Measurements from ENCODE around the gene XPNPEP3. TPM values are rescaled to one million over a fixed set of nuclear protein-coding genes. Genes with fewer than 3 reads are reported as not detected.

Gene XPNPEP3
- polyA plus RNA-seq, 5 donors, result 12.3 to 23.2 (median 17.5) TPM

- peak; percentile 44 to 60 for DNase-seq
These were observed 65.7 kb downstream of the XPNPEP3 start for GRCh38 chr22:40922484-40923303.

GRCh38 chr22:40928657-40929056, 71.7 kb downstream of the XPNPEP3 start:
- no peak for DNase-seq

GRCh38 chr22:40932396-40932795, 75.4 kb downstream of the XPNPEP3 start:
- no peak for DNase-seq

- no peak for DNase-seq
These were observed 82.3 kb downstream of the XPNPEP3 start for GRCh38 chr22:40939202-40939601.

- DNase-seq, result peak; percentile 99
These were observed 94.2 kb downstream of the XPNPEP3 start, which contains the start of gene RBX1 for GRCh38 chr22:40950962-40951794. Gene RBX1 (plus strand): TSS chr22:40951378. CDS start chr22:40951399, 21 bp downstream.

- DNase-seq, result no peak
These were observed 95.1 kb downstream of the XPNPEP3 start for GRCh38 chr22:40951795-40952605.

- DNase-seq, result no peak
These were observed 96.5 kb downstream of the XPNPEP3 start for GRCh38 chr22:40953471-40953870.

- DNase-seq, result no peak
These were observed 97.2 kb downstream of the XPNPEP3 start for GRCh38 chr22:40954113-40954512.

- DNase-seq, result no peak
These were observed 98.6 kb downstream of the XPNPEP3 start for GRCh38 chr22:40955571-40955970.

GRCh38 chr22:40957601-40958000, 100.7 kb downstream of the XPNPEP3 start:
- DNase-seq, result no peak

- no peak for DNase-seq
These were observed 101.4 kb downstream of the XPNPEP3 start for GRCh38 chr22:40958299-40958698.

GRCh38 chr22:40960145-40960544, 103.2 kb downstream of the XPNPEP3 start:
- DNase-seq, result no peak

GRCh38 chr22:40965936-40966725, 109.2 kb downstream of the XPNPEP3 start:
- no peak for DNase-seq

GRCh38 chr22:40966726-40967085, 109.8 kb downstream of the XPNPEP3 start:
- no peak for DNase-seq

GRCh38 chr22:40967111-40967760, 110.3 kb downstream of the XPNPEP3 start:
- DNase-seq, result no peak

GRCh38 chr22:40972587-40972986, 115.6 kb downstream of the XPNPEP3 start:
- no peak for DNase-seq

GRCh38 chr22:40973144-40973543, 116.2 kb downstream of the XPNPEP3 start:
- no peak for DNase-seq

GRCh38 chr22:40975366-40975765, 118.4 kb downstream of the XPNPEP3 start:
- DNase-seq, result no peak

GRCh38 chr22:40976866-40977700, 120.1 kb downstream of the XPNPEP3 start:
- no peak for DNase-seq

- no peak for DNase-seq
These were observed 122.2 kb downstream of the XPNPEP3 start for GRCh38 chr22:40979198-40979597.

Measured in right lung (tissue), 5 donors.